HFFc6 (cell line): Measurements from ENCODE around the gene TSPAN9. TPM values are rescaled to one million over a fixed set of nuclear protein-coding genes. Genes with fewer than 3 reads are reported as not detected.

ENCODE experiments used
- DNase-seq: peaks from one replicate; pipeline ENCODE4 v3.0.0-alpha.2; 2018
- H3K27ac Mint-ChIP-seq: 2 replicates; pipeline ENCODE4 v1.8.0; 2020; ENCODE audit warnings: mild to moderate bottlenecking, mixed read lengths
- H3K27me3 Mint-ChIP-seq: 2 replicates; pipeline ENCODE4 v1.8.0; 2021; ENCODE audit warnings: mild to moderate bottlenecking, moderate library complexity, mixed read lengths; ENCODE audit not compliant: insufficient read depth
- H3K36me3 Mint-ChIP-seq: 2 replicates; pipeline ENCODE4 v1.8.0; 2021; ENCODE audit warnings: low read depth, mixed read lengths
- H3K4me1 Mint-ChIP-seq: 2 replicates; pipeline ENCODE4 v1.8.0; 2020; ENCODE audit warnings: low read depth, mixed read lengths
- H3K4me3 Mint-ChIP-seq: 2 replicates; pipeline ENCODE4 v1.8.0; 2020; ENCODE audit warnings: mild to moderate bottlenecking, moderate library complexity, mixed read lengths
- H3K9me3 Mint-ChIP-seq: 2 replicates; pipeline ENCODE4 v1.8.0; 2020; ENCODE audit warnings: mild to moderate bottlenecking, mixed read lengths
- CTCF ChIP-seq: fragments of 200-600 bp; sonication (generic); IDR thresholded peaks from 2 replicates; pipeline ENCODE4 v1.5.0; 2021; ENCODE audit warnings: antibody characterized with exemption, mild to moderate bottlenecking
- total RNA-seq, 6 experiments: library from RNA; stranded (reverse); fragmentation: NEBNext Ultra II Directional; extraction: Animal tissue kit (Norgen Biotek cat#: 25700); gene quantifications; 2 replicates in 1 of 6; 3 replicates in 5 of 6; pipeline ENCODE4 v1.2.3, GENCODE V29; 2021

The TSPAN9 gene
- total RNA-seq, 6 experiments from 2014 or later = 18.1 to 35.8 (median 22.7) TPM

GRCh38 chr12:3283137-3283680 is 206.0 kb downstream of the TSPAN9 start:
- no peak for TF ChIP-seq CTCF
- Mint-ChIP-seq H3K9me3 (no peaks in the 10 kb centered on the region), H3K27me3 (peaks cover 5% of the 10 kb centered on the region), H3K4me1 (0 out of 2 replicates have a peak, but pooled peaks cover 6% of the 10 kb centered on the region), H3K27ac (no peak overlapping the region), H3K4me3 (no peak overlapping the region), H3K36me3 (no peaks in the 10 kb centered on the region)
- DNase-seq = no peak

GRCh38 chr12:3284405-3284804 is 207.2 kb downstream of the TSPAN9 start:
- H3K27ac Mint-ChIP-seq = no peak overlapping the region
- H3K36me3 Mint-ChIP-seq = no peaks in the 10 kb centered on the region
- H3K9me3 Mint-ChIP-seq = no peaks in the 10 kb centered on the region
- peaks cover 6% of the 10 kb centered on the region; the same call in 1 of the 2 replicates for H3K27me3 Mint-ChIP-seq
- DNase-seq = no peak
- H3K4me1 Mint-ChIP-seq = no peaks in the 10 kb centered on the region
- no peak overlapping the region for H3K4me3 Mint-ChIP-seq
- TF ChIP-seq CTCF = no peak

- TF ChIP-seq CTCF = no peak
Measured at GRCh38 chr12:3285570-3285969, 208.4 kb downstream of the TSPAN9 start.

GRCh38 chr12:3288690-3289089 is 211.5 kb downstream of the TSPAN9 start:
- no peak for DNase-seq
- no peak overlapping the region for H3K27ac Mint-ChIP-seq
- no peaks in the 10 kb centered on the region for H3K36me3 Mint-ChIP-seq
- H3K4me1 Mint-ChIP-seq = peaks cover 2% of the 10 kb centered on the region
- no peak for TF ChIP-seq CTCF
- H3K27me3 Mint-ChIP-seq = peaks cover 11% of the 10 kb centered on the region
- H3K9me3 Mint-ChIP-seq = no peaks in the 10 kb centered on the region
- no peak overlapping the region for H3K4me3 Mint-ChIP-seq

More at GRCh38 chr12:3285570-3285969, 208.4 kb downstream of the TSPAN9 start:
- peaks cover 6% of the 10 kb centered on the region; the same call in 1 of the 2 replicates for H3K27me3 Mint-ChIP-seq
- no peak overlapping the region for H3K27ac Mint-ChIP-seq
- no peaks in the 10 kb centered on the region for H3K4me1 Mint-ChIP-seq
- H3K4me3 Mint-ChIP-seq = no peak overlapping the region
- no peak for DNase-seq
- no peaks in the 10 kb centered on the region for H3K36me3 Mint-ChIP-seq
- no peaks in the 10 kb centered on the region for H3K9me3 Mint-ChIP-seq

GRCh38 chr12:3289702-3290101 is 212.5 kb downstream of the TSPAN9 start:
- Mint-ChIP-seq H3K4me1 (peaks cover 7% of the 10 kb centered on the region), H3K36me3 (no peaks in the 10 kb centered on the region), H3K27ac (no peak overlapping the region), H3K4me3 (no peak overlapping the region), H3K9me3 (no peaks in the 10 kb centered on the region), H3K27me3 (peaks cover 11% of the 10 kb centered on the region)
- DNase-seq = no peak
- TF ChIP-seq CTCF = no peak
